ENCODE data around the gene MDM1. TPM values are rescaled to one million over a fixed set of nuclear protein-coding genes. Genes with fewer than 3 reads are reported as not detected.
A peak's percentile ranks its signal among the peaks of the same experiment; 100 is the strongest.

MDM1 gene
- total RNA-seq, 4 donors from 2014 or later, result 5.9 to 9.3 (median 7.6) TPM

GRCh38 chr12:68291396-68292036, 40.6 kb downstream of the MDM1 start:
- 53 to 58% methylated on average over 4 of the region's 4 CpGs for WGBS, 2 donors
- intact Hi-C loops (cut with DNase I; ENCODE audit: low total_unique reads), result no loop called here

GRCh38 chr12:68290126-68290525, 42.0 kb downstream of the MDM1 start:
- intact Hi-C loops (cut with DNase I; ENCODE audit: low total_unique reads), result no loop called here
- DNase-seq (ENCODE audit: low spot score in 2 of 2), result no peak
- no peak overlapping the region for H3K4me3 ChIP-seq (ENCODE audit: low read depth, poor library complexity, severe bottlenecking)
- WGBS, 2 donors, result 47 to 62% methylated on average over 6 of the region's 6 CpGs
- TF ChIP-seq CTCF (IDR thresholded peaks at IDR 0.05) (no peak), POLR2A (IDR thresholded peaks at IDR 0.05) (no peak)

More at GRCh38 chr12:68291396-68292036, 40.6 kb downstream of the MDM1 start:
- H3K4me3 ChIP-seq (ENCODE audit: low read depth, poor library complexity, severe bottlenecking), result no peak overlapping the region
- TF ChIP-seq POLR2A (IDR thresholded peaks at IDR 0.05), result no peak
- TF ChIP-seq CTCF (IDR thresholded peaks at IDR 0.05), result no peak
- peak in 1 of 2 donors; percentile 29 for DNase-seq (ENCODE audit: low spot score in 2 of 2)

GRCh38 chr12:68287106-68287505, 45.1 kb downstream of the MDM1 start:
- no peak for DNase-seq (ENCODE audit: low spot score in 2 of 2)
- TF ChIP-seq POLR2A (IDR thresholded peaks at IDR 0.05), result no peak
- TF ChIP-seq CTCF (IDR thresholded peaks at IDR 0.05), result no peak
- H3K4me3 ChIP-seq (ENCODE audit: low read depth, poor library complexity, severe bottlenecking), result no peak overlapping the region
- intact Hi-C loops (cut with DNase I; ENCODE audit: low total_unique reads), result no loop called here
- 57 to 58% methylated on average over 5 of the region's 5 CpGs for WGBS, 2 donors

- DNase-seq (ENCODE audit: low spot score in 2 of 2), result no peak
- 79 to 86% methylated on average over 4 of the region's 4 CpGs for WGBS, 2 donors
- no peak overlapping the region for H3K4me3 ChIP-seq (ENCODE audit: low read depth, poor library complexity, severe bottlenecking)
- TF ChIP-seq CTCF (IDR thresholded peaks at IDR 0.05), result no peak
- no peak for TF ChIP-seq POLR2A (IDR thresholded peaks at IDR 0.05)
- intact Hi-C loops (cut with DNase I; ENCODE audit: low total_unique reads), result no loop called here
These were observed 45.8 kb downstream of the MDM1 start for GRCh38 chr12:68286396-68286795.

GRCh38 chr12:68285541-68285940, 46.6 kb downstream of the MDM1 start:
- intact Hi-C loops (cut with DNase I; ENCODE audit: low total_unique reads), result no loop called here
- DNase-seq (ENCODE audit: low spot score in 2 of 2), result no peak
- 78 to 88% methylated on average over 3 of the region's 3 CpGs for WGBS, 2 donors
- H3K4me3 ChIP-seq (ENCODE audit: low read depth, poor library complexity, severe bottlenecking), result no peak overlapping the region
- TF ChIP-seq CTCF (IDR thresholded peaks at IDR 0.05) (no peak), POLR2A (IDR thresholded peaks at IDR 0.05) (no peak)

All from lower leg skin (tissue), 4 donors.